NCI-H2107 (cell line): ENCODE measurements around the gene LOXL4.

Experiments
- DNase-seq: peaks from one replicate; lab custom pipeline; 2025; lab: John Stamatoyannopoulos, UW

The LOXL4 gene

DNA sequence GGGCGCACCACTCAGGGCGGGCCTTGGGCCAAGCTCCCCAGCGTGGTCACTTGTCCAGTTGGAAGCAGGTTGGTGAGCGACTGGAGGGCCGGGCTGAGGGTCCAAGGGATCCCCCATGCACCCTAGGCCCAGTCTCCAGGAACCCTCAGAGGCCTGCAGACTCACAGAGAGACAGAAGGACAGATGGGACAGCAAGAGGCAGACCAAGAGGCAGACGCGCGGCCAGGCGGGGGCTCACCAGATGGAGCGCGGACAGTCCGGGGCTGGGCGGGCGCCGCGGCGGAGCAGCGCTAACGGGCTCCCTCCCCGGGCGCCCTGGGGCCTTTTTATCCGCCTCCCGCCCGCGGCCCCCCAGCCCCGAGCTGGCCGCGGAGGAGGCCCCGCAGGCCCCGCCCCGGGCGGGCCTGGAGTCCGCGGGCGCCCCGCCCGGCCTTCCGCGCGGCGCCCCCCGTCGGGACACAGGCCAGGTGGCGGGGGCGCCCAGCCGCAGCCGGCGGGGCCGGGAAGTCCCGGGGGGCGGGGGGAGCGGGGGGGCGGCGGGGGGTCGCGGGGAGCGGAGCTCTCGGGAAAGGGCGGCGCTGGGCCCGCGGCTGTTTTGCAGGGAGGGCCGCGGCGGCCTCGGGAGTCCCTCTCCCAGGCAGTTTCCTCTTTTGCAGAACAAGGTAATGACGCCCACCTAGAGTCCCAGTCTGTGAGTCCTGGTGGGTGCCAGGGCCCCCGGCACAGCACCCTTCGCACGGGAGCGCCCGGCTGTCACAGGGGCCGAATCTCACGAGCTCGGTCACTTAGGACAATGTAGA lies at the start of gene LOXL4:
LOXL4 (minus strand) TSS at position 301 of the 800 bp plus-strand sequence. CDS start 5,175 bp downstream, outside the sequence.
- no peak for DNase-seq

DNA sequence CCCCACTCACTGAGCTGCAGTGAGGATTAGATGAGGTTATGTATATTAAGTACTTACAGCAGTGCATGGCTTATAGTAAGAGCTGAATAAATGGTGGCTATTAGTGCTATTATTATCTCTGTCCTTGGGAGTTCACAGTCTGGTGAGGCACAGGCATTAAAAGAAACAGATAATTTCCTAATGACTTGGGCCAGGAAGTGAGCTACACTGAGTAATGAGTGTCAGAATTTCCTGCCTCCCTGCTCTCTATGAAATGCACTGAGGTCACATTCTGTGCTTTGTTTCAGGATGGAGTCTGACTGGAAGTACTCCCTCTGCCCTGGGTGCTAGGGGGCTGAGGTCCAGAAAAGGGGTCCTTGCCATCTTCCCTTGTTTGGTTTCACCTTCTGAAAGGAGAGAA lies 48.7 kb upstream of the LOXL4 start:
- no peak for DNase-seq

DNA sequence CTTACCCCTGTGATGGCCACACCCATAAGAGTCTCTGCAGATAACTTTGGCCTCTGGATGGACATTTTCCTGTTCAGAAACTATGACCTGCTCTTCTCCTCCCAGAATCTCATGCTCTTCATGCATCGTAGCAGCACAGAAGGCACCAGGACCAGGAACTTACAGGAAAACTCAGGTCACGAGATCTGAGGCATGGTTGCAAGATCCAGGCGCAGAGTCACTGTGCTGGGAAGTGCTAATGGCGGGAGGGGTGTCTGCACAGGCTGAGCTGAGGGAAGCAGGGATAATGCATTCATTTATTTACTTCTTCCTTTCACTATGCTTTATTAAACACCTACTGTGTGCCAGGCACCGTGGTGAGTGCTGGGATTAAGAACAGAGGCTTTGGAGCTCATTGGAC lies 48.2 kb upstream of the LOXL4 start:
- DNase-seq: no peak

DNA sequence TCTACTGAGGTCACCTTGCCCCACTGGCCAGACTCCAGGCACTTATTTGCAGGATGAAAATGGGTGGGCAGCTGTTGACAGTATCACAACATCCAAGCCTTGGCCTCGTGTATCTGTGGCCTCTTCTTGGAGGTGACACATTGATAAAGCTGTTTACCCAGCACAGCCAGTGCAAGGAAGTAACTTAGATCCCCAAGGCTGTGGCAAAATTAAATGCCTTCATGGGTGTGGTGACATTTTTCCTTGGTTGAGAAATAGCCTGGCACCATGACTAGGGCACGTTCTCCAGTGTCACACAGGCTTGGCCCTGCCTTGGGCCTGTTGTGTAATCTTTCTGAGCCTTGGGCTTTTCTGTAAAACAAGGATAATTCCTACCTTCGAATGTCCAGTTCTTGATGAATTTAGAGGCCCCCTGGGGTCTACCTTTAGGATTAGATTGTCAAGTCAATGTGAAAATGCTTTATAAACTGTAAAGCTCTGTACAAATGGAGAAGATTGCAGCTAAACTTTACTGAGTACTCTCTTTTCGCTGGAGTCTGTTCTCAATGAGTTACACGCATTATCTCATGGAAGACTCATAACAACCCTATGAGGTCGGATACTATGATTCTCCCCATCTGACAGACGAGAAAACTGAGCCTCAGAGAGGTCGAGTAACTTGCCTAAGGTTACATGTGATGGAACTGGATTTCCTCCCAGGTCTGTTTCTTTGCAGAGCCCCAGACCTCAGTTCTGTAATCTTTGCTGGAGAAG lies 46.7 kb upstream of the LOXL4 start:
- no peak for DNase-seq

DNA sequence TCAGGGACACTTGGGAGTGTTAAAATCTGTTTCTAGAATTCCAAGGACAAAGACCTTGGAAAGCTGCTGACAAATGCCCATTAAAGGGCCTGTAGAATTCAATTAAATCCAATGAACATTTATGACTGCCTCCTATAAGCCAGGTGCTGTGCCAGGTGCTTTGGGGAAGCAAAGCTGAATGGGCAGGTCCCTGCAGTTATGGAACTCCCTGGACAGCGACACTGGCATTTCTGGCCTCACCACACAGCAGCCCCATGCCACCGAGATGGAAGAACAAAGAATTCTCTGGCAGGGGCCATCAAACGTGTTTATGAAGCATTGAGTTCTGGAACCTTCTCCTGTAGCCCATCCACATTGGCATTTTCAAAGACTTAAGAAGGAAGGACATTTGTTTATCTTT lies 45.6 kb upstream of the LOXL4 start:
- DNase-seq: no peak

DNA sequence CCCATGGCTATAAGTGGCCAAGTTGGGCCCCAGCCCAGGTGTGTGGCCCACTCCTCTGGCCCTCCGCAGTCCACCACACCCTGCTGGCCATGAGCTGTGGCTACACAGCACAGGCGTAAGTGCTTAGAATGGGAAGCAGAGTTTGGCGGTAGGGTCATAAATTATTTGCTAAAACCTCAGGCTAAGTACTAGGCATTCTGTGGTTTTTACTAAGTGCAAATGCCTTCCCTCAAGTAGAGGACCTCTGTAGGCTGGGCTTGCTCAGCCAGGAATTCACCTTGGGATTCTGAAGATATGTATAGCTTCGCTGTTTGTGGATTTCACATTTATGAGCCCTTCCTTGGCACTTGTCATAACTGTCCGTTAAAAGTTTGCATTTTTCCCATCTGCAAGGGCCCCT lies 44.8 kb upstream of the LOXL4 start:
- no peak for DNase-seq

DNA sequence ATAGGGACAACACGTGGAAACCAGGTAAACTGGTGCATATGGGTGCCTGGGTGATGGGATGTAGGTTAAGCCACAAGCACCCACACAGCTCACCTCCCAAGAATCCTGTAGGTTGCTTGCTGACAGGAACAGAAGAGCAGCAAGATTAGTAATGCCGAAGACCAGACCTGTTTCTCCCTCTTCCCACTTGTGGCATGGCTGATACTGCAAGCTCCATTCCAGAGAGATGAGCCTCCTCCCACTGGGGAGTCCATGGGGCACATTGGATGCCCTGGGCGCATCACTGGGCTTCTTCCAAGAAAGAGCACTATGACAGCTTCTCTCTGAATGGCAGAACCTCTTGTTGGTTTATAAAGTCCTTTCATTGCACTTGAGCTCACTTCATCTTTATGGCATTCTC lies 44.4 kb upstream of the LOXL4 start:
- no peak for DNase-seq

DNA sequence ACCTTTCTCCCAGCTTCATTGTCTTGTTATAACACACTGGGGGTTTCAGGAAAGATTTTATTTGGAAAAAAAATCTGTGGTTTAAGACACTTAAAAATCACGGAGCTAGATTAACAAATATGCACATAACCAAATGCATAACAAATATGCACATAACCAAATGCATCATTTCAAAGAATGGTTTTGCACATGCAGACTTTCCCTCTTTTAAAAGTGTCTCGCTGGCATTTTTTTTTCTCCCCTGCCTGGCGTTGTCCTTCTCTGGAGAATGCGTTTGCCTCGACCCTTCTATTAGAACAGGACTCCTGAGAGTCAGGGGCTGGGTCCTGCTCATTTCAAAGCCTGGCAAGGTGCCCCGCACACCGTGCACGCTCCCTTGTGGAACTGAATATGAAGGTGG lies 42.7 kb upstream of the LOXL4 start:
- DNase-seq: no peak

DNA sequence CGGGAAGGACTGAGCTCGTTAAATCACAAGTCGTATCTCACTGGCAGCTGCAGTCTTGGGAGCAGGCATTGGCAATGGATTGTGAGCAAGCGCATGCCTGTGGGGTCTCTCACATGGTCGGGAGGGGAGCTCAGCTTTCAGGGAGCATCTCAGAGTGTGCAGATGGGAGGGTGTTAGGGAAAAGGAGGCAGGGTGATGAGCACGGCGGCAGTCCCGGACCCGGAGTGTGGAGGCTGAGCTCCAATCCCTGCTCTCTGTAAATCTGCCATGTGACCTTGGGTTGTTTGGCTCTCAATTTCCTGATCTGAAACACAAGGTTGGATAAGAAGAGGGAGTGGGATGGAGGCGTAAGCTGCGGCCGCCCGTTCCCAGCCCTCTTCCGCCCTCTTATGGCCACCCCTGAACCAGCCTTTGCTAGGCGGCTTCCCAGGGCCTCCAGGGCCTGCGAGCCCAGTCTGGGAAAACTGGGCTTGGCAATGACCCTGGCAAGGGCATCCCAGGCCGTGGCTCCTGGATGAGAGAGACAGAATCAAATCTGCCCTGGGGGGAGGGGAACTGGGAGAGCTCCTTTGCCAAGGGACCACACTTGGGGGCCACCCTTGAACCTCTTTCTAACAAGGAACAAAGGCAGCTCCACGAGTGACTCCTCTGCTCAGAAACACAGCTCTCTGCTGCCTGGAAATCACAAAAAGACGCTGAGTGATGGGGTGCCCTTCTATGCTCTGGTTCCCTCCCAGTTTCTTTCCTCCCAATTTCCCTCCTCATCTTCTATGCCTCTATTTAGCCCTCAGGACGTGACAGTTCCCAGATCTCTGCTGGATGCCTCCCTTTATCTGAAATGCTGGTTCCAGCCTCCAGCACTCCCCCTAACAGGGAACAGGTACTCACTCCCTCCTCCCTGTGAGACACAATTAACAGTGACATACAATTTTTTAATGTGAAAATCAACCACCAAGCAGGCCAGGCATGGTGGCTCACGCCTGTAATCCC lies 41.7 kb upstream of the LOXL4 start:
- peak; percentile 46 for DNase-seq

DNA sequence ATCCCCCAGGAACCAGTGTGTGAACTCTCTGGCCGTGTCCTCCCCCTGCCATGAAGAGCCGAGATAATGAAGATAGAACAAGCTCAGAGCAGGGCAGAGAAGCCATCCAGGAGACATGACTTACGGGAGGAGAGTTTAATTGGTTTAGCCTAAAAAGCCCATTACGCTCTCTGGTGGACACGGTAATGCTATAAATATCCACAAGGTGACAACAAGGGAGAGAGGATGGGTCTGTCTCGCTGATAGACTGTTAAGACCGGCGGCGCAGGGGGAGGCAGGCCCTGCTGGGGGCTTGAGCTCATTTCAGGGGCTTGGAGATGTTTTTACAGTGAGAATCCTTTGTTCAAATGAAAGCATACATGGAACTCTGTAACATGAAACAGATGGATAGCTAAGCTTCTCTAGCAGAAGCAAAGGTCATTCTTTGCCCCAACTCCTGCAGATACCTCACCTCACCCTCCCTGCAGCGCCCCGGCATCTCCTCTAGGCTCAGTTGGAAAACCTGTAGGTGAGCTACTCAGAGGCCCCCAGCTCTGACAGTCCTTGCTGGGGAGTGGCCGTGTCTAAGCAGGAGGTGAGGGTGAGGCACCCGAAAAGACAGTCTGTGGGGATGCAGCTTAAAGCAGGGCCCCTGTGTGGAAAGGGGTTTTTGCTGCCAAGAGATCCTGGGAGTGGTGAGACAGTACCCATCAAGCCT lies 40.8 kb upstream of the LOXL4 start:
- DNase-seq: no peak

DNA sequence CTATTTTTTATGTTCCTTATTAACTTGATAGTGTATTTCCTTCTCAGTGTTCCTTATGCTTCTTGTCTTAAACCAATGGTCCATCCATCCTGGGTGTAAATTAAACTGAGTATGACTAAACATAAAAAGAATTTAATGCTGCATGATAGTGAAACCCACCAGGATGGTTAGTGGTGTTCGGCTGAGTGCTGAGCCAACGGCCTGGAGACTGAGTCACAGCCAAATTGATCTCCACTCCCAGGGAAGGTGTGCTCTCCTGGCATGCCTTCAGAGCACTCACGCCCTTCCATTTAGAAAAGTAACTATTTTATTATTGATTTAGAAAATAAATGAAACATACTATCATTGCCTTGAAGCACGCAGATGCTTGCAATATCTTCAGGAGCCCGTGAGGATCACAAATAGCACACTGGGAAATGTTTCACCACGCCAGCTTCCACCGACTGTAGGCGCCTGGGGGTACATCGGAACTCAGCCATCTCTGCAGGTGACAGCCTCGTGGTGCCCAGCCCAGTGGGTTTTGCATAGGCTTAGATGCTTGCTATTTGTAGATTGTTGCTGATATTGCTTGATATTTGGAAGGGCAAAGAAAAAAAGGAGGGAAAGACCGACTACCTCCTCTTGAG lies 40.0 kb upstream of the LOXL4 start:
- DNase-seq: no peak

DNA sequence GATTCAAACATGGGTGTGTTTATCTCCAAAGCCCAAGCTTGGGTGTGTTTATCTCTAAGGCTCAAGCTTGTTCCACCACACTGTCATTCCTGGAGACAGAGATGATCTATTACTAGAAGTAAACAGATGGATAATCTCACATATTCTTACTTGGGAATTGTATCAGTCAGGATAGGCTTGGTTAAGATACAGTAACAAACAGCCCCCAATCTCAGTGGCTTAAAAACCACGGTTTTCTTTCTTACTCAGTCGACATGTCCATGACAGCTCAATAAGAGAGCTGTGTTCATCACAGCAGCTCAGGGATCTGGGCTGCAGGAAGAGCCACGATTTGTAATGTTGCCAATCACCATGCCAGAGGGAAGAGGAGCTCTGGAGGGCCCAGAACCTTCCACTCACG lies 38.5 kb upstream of the LOXL4 start:
- no peak for DNase-seq

DNA sequence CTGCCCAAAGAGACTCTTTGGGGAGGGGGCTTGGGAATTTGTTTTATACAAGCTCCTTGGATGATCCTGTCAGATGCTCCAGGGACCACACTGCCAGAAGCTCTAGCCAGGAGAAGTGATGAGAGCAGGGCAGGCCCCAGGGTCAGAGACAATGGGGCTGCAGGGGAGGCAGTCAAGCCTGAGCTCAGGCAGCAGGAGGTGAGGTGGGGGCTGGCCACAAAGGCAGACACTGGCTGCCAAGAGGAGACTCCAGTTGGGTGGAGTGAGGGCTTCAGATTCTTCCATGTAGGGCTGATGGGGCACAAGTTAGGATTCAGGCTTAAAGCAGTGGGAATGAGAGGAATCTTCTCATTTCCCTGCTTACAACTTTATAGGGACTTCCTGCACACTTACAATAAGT lies 35.6 kb upstream of the LOXL4 start:
- DNase-seq: no peak

DNA sequence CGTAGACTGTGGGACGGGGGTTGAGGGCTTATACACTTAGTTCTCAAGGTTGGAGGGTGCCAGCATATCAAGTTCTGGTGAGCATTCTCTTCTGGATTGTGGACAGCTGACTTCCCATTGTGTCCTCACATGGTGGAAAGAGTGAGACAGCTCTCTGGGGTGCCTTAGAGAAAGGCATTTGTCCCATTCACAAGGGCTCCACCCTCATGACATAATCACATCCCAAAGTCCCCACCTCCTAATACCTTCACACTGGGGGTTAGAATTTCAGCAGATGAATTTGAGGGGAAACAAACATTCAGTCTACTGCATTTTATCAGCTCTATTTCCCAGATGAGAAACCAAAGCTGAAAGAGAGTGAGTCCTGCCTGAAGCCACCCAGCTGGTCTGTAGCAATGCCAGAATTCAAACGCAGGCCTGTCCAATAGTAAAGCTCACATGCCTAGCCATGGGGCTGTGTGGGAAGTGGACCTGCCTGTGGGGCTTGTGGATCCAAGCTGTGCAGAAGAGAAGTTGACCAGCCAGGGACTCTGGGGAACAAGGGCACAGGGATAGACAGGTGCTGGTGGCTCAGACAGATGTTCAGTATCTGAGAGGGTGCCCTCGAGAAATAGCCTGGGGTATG lies 34.9 kb upstream of the LOXL4 start:
- DNase-seq: no peak

DNA sequence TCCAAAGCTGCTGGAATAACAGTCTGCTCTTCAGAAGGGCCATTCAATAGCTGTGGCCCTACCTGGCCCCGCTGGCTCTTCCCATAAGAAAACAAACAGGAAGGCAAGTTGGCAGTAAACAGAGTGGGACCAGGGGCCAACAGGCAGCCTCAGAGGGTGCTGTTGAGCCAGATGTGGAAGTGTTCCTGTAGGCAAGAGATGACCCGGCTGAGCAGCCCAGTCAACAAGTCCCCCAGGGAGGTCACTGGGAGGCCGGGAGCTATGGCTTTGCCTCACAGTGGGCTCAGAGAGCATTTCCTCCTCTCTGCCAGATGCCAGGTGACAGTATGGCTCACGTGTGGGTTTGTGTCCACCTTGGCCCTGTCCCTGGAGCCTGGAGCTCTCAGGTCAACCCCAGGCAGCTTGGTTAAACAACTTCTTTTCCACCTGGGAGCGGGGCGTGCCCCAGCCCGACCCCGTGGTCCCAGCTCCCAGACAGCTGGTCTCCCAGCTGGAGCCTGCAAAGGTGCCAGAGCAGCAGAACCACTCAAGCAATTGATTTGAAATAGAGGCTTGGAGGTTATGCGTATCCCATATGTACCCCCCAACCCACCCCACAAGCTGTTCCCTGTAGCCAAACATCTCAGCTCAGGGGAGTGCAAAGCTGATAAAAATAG lies 33.8 kb upstream of the LOXL4 start:
- DNase-seq: no peak

DNA sequence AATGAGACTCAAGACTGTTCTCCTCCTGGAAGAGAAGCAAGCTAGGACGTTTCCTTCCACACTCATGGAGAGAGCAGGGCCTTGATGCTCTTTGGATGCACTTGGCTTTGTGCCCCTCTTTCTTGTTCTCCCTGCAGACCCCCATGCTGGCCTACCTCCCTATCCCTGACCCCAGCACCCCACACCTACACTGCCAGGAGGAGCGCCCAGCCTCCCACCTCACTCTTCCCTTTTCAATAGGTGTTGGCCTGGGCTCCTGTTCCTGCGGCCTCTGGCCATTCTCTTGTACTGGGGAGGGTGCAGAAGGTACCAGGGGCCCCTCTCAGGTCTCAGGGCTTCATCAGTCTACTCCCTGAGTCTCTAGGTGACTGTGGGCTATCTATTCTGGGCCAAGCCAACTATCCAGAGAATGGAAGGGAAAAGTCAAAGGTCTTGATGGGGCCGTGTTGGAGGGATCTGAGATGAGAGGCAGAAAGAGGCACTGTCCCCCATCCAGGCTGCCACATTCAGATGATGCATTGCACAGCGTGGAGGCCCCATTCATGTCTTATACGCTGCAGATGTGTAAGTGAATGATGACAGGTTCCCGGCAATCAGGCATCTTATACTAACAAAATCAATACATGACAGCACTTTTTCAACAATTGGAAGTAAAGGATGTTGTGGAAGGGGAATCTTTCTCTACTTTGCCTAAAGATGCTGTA lies 32.7 kb upstream of the LOXL4 start:
- no peak for DNase-seq

DNA sequence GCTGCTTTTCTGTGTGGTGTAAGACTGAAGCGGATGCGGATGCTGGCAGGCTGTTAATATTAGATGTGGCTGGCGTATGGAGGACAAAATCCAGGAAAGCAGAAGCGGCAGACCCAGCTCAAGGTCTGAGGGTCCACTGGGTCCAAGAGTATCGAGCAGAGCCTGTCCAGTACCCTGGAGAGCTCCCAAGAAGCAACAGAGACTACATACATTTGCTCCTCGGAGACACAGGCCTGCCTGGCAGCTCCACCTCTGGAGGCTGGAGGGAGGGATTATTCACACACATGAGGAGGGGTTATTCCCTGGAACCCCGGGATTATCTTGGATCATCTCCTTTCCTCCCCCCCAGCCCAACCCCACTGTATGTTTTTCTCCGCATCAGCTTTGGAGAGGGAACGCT lies 31.3 kb upstream of the LOXL4 start:
- no peak for DNase-seq

DNA sequence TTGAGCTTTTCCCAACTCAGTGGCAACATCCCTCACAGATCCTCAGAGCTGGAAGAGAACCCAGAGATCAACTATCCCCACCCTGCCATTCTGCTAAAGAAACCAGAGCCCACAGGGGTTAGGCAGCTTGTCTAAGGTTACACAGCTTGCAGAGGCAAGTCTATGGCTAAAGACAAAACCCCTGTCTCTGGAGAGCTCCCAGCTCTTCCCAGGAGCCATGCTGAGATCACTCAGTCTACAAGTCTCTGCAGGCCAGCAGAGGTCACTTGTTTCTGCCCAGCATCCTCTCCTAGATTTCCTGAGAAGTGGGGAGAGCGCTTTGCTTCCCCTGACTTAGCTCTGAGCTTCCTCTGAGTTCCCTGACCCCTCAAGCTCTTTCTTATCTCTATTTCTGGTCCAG lies 28.5 kb upstream of the LOXL4 start:
- no peak for DNase-seq

DNA sequence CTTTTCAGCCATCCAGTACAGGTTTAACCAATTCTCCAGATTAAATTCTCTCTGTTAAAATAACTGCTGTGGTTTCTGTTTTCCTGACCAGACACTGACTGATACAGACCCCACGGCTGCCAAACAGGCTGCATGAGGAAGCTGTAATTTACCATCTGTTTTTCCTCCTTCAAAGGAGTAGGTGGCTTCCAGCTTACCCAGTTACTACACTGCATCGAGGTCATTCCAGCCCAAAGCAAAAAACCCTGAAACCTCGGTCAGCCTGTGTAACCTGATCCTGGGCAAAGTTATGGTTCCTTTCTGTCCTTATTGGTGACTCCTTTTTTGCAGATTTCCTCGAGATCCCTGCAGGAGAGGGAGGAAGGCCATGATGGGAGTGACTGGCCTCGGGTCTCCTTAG lies 27.9 kb upstream of the LOXL4 start:
- DNase-seq: no peak

DNA sequence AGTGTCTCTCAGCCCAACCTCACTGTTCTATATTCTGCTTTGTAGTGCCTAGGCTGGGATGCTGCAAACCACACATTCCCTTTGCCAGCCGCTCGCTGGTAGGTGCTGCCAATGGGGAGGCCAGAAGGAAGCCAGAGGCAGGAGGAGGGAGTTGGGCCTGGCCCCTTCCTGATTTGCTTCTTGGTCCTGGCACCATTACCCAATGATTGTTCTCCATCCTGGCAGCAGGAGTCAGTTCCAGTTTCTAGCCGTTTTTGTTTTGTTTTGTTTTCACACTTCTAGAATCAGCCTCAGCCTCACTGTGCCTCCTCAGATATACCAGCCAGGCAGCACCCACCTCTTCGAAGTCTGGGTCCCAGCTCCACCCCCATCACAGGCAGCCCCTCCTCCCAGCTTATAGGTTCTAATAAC lies 27.4 kb upstream of the LOXL4 start:
- DNase-seq: no peak
